ENCODE measurements around the gene KEAP1. TPM values are rescaled to one million over a fixed set of nuclear protein-coding genes. Genes with fewer than 3 reads are reported as not detected.

The KEAP1 gene
- total RNA-seq, 1 donor from 2014 or later, result 69.1 TPM

GRCh38 chr19:10449037-10449436, 54.1 kb downstream of the KEAP1 start:
- H3K27ac ChIP-seq, result no peak overlapping the region
- intact Hi-C loops (cut with DNase I), result no loop called here
- DNase-seq, result no peak
- ATAC-seq, result no peak
- peaks cover 43% of the 10 kb centered on the region for H3K36me3 ChIP-seq
- no peaks in the 10 kb centered on the region for H3K27me3 ChIP-seq
- no peak for TF ChIP-seq CTCF (IDR thresholded peaks at IDR 0.05)
- no peaks in the 10 kb centered on the region for H3K9me3 ChIP-seq
- H3K4me1 ChIP-seq, result no peaks in the 10 kb centered on the region
- no peak overlapping the region for H3K4me3 ChIP-seq

GRCh38 chr19:10442698-10443097, 60.5 kb downstream of the KEAP1 start:
- Histone ChIP-seq H3K4me3 (no peak overlapping the region), H3K27ac (no peak overlapping the region), H3K27me3 (no peaks in the 10 kb centered on the region), H3K36me3 (peaks cover 20% of the 10 kb centered on the region), H3K4me1 (no peaks in the 10 kb centered on the region), H3K9me3 (no peaks in the 10 kb centered on the region)
- TF ChIP-seq CTCF (IDR thresholded peaks at IDR 0.05), result no peak
- intact Hi-C loops (cut with DNase I), result no loop called here
- no peak for DNase-seq
- no peak for ATAC-seq

GRCh38 chr19:10439588-10439987, 63.6 kb downstream of the KEAP1 start:
- DNase-seq (no peak), ATAC-seq (no peak)
- TF ChIP-seq CTCF (IDR thresholded peaks at IDR 0.05), result no peak
- Histone ChIP-seq H3K27ac (no peak overlapping the region), H3K4me3 (no peak overlapping the region), H3K9me3 (no peaks in the 10 kb centered on the region), H3K27me3 (no peaks in the 10 kb centered on the region), H3K4me1 (no peaks in the 10 kb centered on the region), H3K36me3 (peaks cover 9% of the 10 kb centered on the region)
- intact Hi-C loops (cut with DNase I), result no loop called here

Small RNA genes lying within 50 kb of the gene (microRNA-seq; reads per million reads assigned to microRNA genes)
- gene MIR1238 (ENCODE audit: borderline microRNAs expressed), result not detected

Other genes starting within 250 kb of the KEAP1 start
- gene ICAM1, start 232.2 kb downstream of the KEAP1 start, total RNA-seq, result 245 TPM
- 11.1 TPM for gene ICAM4, start 216.4 kb downstream of the KEAP1 start, total RNA-seq
- gene ICAM5, start 213.4 kb downstream of the KEAP1 start, total RNA-seq, result 18.3 TPM
- gene ZGLP1, start 193.5 kb downstream of the KEAP1 start, total RNA-seq, result 3.8 TPM
- gene FDX2, start 187.3 kb downstream of the KEAP1 start, total RNA-seq, result 19.2 TPM
- 25.4 TPM for gene RAVER1, start 169.8 kb downstream of the KEAP1 start, total RNA-seq
- 23.8 TPM for gene ICAM3, start 163.7 kb downstream of the KEAP1 start, total RNA-seq
- gene TYK2, start 122.8 kb downstream of the KEAP1 start, total RNA-seq, result 140 TPM
- gene CDC37, start 99.8 kb downstream of the KEAP1 start, total RNA-seq, result 154 TPM
- gene PDE4A, start 82.8 kb downstream of the KEAP1 start, total RNA-seq, result 35.5 TPM
- 2.1 TPM for gene S1PR5, start 14.1 kb upstream of the KEAP1 start, total RNA-seq
- gene ATG4D, start 40.5 kb upstream of the KEAP1 start, total RNA-seq, result 21.0 TPM
- gene KRI1, start 62.7 kb upstream of the KEAP1 start, total RNA-seq, result 19.6 TPM
- gene CDKN2D, start 65.6 kb upstream of the KEAP1 start, total RNA-seq, result 10.5 TPM
- 37.8 TPM for gene AP1M2, start 84.0 kb upstream of the KEAP1 start, total RNA-seq
- gene SLC44A2, start 122.2 kb upstream of the KEAP1 start, total RNA-seq, result 293 TPM
- gene ILF3, start 151.0 kb upstream of the KEAP1 start, total RNA-seq, result 182 TPM
- 30.3 TPM for gene QTRT1, start 198.1 kb upstream of the KEAP1 start, total RNA-seq
- gene DNM2, start 214.7 kb upstream of the KEAP1 start, total RNA-seq, result 280 TPM

Data from upper lobe of right lung (tissue), 1 donor.